Measurements from ENCODE around the gene RELL1. TPM values are rescaled to one million over a fixed set of nuclear protein-coding genes. Genes with fewer than 3 reads are reported as not detected.
A peak's percentile ranks its signal among the peaks of the same experiment; 100 is the strongest.

The RELL1 gene
- total RNA-seq, 1 donor from 2014 or later: 55.2 TPM

GRCh38 chr4:37573566-37573965 is 112.6 kb downstream of the RELL1 start:
- TF ChIP-seq CTCF (IDR thresholded peaks at IDR 0.05; ENCODE audit: insufficient read depth, low read length, poor library complexity, severe bottlenecking): no peak
- H3K4me3 ChIP-seq (ENCODE audit: low read depth, low read length): no peak overlapping the region
- no peaks in the 10 kb centered on the region for H3K36me3 ChIP-seq (ENCODE audit: control insufficient read depth, insufficient read depth, low read length)
- DNase-seq (ENCODE audit: low read depth): no peak
- no peaks in the 10 kb centered on the region for H3K27me3 ChIP-seq (ENCODE audit: control insufficient read depth, insufficient read depth, low read length)

DNA sequence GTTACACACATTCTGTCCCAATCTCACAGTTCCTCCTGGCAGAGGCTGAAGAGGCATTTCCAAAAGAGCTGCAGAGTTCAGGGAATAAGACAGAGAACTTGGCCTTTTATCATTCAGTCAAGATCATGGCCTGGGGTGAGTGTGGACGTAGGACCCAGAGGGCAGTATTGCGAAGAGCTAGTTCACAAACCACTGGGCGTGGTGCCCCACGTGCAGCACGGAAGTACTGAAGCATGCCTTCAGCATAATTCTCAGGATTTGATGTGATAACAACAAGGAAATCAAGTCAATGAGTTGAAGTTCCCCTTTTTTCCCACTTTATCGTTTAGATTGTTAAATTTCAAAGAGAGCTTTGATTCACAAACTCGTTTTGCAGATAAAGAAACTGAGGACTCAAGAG is 117.7 kb downstream of the RELL1 start:
- no peak for TF ChIP-seq CTCF (IDR thresholded peaks at IDR 0.05; ENCODE audit: insufficient read depth, low read length, poor library complexity, severe bottlenecking)
- H3K36me3 ChIP-seq (ENCODE audit: control insufficient read depth, insufficient read depth, low read length): no peaks in the 10 kb centered on the region
- H3K27me3 ChIP-seq (ENCODE audit: control insufficient read depth, insufficient read depth, low read length): no peaks in the 10 kb centered on the region
- no peak for DNase-seq (ENCODE audit: low read depth)
- H3K4me3 ChIP-seq (ENCODE audit: low read depth, low read length): no peak overlapping the region

- no peaks in the 10 kb centered on the region for H3K36me3 ChIP-seq (ENCODE audit: control insufficient read depth, insufficient read depth, low read length)
- TF ChIP-seq CTCF (IDR thresholded peaks at IDR 0.05; ENCODE audit: insufficient read depth, low read length, poor library complexity, severe bottlenecking): no peak
- H3K27me3 ChIP-seq (ENCODE audit: control insufficient read depth, insufficient read depth, low read length): no peaks in the 10 kb centered on the region
- DNase-seq (ENCODE audit: low read depth): no peak
- H3K4me3 ChIP-seq (ENCODE audit: low read depth, low read length): no peak overlapping the region
Observed at GRCh38 chr4:37567836-37568235, 118.3 kb downstream of the RELL1 start.

DNA sequence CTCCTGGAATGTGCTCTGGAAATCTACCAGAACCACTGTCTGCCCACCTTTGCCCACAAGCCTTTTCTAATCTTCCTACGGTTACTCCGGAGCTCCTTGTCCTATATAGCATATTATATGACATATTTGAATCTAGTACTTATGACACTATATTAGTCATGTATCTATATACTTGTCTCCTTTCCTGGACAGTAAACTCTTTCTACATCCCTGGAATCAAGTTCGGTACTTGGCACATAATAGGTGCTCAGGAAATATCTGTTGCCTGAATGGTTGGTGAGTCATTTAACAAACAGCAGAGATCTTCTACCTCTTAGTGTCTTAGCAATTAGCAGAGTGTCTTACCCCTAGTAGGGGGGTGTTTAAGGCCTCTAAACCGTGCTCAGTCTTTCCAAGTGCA is 123.6 kb downstream of the RELL1 start:
- DNase-seq (ENCODE audit: low read depth): no peak

DNA sequence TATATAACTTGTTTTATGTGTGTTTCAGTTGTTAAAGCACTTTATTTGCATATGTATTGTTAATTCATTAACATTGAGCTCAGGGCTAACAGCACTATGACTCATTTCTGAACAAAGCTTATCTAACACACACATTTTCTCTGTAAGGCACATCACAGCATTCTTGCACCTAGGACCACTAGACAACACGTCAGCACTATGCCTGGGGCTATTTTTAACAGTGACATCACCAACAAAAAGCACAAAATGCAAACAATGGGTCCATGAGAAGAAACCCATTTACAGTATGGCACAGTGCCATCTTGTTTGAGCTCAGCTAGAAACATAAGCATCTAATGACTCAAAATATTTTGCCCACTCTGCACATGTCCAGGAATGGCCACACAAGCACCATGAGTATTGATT is 124.4 kb downstream of the RELL1 start:
- DNase-seq (ENCODE audit: low read depth): peak; percentile 44
- no peak for TF ChIP-seq CTCF (IDR thresholded peaks at IDR 0.05; ENCODE audit: insufficient read depth, low read length, poor library complexity, severe bottlenecking)

More for the DNA sequence above, 123.6 kb downstream of the RELL1 start:
- H3K27me3 ChIP-seq (ENCODE audit: control insufficient read depth, insufficient read depth, low read length): no peaks in the 10 kb centered on the region
- no peaks in the 10 kb centered on the region for H3K36me3 ChIP-seq (ENCODE audit: control insufficient read depth, insufficient read depth, low read length)
- no peak for TF ChIP-seq CTCF (IDR thresholded peaks at IDR 0.05; ENCODE audit: insufficient read depth, low read length, poor library complexity, severe bottlenecking)
- no peak overlapping the region for H3K4me3 ChIP-seq (ENCODE audit: low read depth, low read length)

DNA sequence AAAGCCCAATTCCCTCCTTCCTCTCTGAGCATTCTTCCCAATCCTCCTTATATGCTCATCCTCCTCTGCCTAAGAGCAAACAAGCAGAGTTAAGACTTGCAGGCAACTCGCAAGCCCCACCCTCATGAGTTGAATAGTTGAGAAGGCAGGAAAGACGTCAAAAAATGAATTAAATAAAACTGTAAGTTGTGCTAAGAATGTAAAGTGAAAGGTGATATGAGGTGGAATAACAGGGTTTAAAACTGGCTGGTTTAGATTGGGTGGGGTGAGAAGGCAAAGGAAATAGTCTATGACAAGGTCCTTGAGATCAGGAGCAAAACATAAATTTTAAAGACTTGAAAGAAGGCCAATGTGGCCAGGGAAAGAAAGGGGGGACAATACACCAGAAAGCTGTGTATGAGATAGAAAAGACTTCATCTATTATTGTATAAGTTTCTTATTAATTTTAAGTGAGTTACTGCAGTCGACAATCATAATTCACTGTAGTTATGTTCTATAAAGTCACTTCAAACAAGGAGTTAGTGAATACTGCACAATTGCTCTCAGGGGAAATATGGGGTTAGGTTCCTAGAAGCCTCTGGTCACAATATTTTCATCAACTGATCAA is 124.9 kb downstream of the RELL1 start:
- Histone ChIP-seq H3K4me3 (ENCODE audit: low read depth, low read length) (no peak overlapping the region), H3K27me3 (ENCODE audit: control insufficient read depth, insufficient read depth, low read length) (no peaks in the 10 kb centered on the region), H3K36me3 (ENCODE audit: control insufficient read depth, insufficient read depth, low read length) (no peaks in the 10 kb centered on the region)
- no peak for DNase-seq (ENCODE audit: low read depth)
- no peak for TF ChIP-seq CTCF (IDR thresholded peaks at IDR 0.05; ENCODE audit: insufficient read depth, low read length, poor library complexity, severe bottlenecking)

More for the DNA sequence above, 124.4 kb downstream of the RELL1 start:
- H3K4me3 ChIP-seq (ENCODE audit: low read depth, low read length): no peak overlapping the region
- no peaks in the 10 kb centered on the region for H3K27me3 ChIP-seq (ENCODE audit: control insufficient read depth, insufficient read depth, low read length)
- no peaks in the 10 kb centered on the region for H3K36me3 ChIP-seq (ENCODE audit: control insufficient read depth, insufficient read depth, low read length)
